ENCODE results near the gene RPL7A. TPM values are rescaled to one million over a fixed set of nuclear protein-coding genes. Genes with fewer than 3 reads are reported as not detected.

Gene RPL7A
- total and polyA plus RNA-seq, 2 of the 13 experiments (the other 11 are each of a cell fraction or from before 2014, with no cell fraction given): 2,401 to 2,938 TPM

- TF ChIP-seq ZNF574 (CRISPR knock-in tag; IDR thresholded peaks at IDR 0.05) (peak; percentile 23; the same call in 1 of the 2 replicates), TEAD2 (CRISPR knock-in tag; IDR thresholded peaks at IDR 0.05) (no peak), CENPT (CRISPR knock-in tag; IDR thresholded peaks at IDR 0.05; ENCODE audit: low read depth) (0 out of 2 replicates have a peak, but pooled peaks have one; percentile 33), ZNF225 (CRISPR knock-in tag; IDR thresholded peaks at IDR 0.05) (no peak), ZNF432 (CRISPR knock-in tag; IDR thresholded peaks at IDR 0.05; ENCODE audit: borderline replicate concordance) (no peak), KDM1A (CRISPR knock-in tag; IDR thresholded peaks at IDR 0.05) (no peak), FOXO1 (CRISPR knock-in tag; IDR thresholded peaks at IDR 0.05) (no peak), ZNF614 (CRISPR knock-in tag; IDR thresholded peaks at IDR 0.05; ENCODE audit: borderline replicate concordance) (no peak), MXI1 (IDR thresholded peaks at IDR 0.05; ENCODE audit: borderline replicate concordance, low read depth, low read length) (no peak), ZNF282 (IDR thresholded peaks at IDR 0.05; ENCODE audit: partially characterized antibody) (no peak), ZNF572 (CRISPR knock-in tag; IDR thresholded peaks at IDR 0.05) (0 out of 2 replicates have a peak, but pooled peaks have one; percentile 49), ZNF773 (CRISPR knock-in tag; IDR thresholded peaks at IDR 0.05; ENCODE audit: borderline replicate concordance) (no peak), KLF6 (CRISPR knock-in tag; IDR thresholded peaks at IDR 0.05) (no peak), SOX6 (IDR thresholded peaks at IDR 0.05) (no peak), SOX6 (CRISPR knock-in tag; IDR thresholded peaks at IDR 0.05) (no peak), ZNF451 (CRISPR knock-in tag; IDR thresholded peaks at IDR 0.05) (no peak), NBN (conservative IDR thresholded peaks at IDR 0.05) (no peak), PLRG1 (conservative IDR thresholded peaks at IDR 0.05) (no peak), SMAD3 (CRISPR knock-in tag; IDR thresholded peaks at IDR 0.05) (no peak), ZNF674 (CRISPR knock-in tag; IDR thresholded peaks at IDR 0.05; ENCODE audit: low read depth) (no peak), XBP1 (CRISPR knock-in tag; IDR thresholded peaks at IDR 0.05) (no peak)
- TF ChIP-seq, protein P1, sequence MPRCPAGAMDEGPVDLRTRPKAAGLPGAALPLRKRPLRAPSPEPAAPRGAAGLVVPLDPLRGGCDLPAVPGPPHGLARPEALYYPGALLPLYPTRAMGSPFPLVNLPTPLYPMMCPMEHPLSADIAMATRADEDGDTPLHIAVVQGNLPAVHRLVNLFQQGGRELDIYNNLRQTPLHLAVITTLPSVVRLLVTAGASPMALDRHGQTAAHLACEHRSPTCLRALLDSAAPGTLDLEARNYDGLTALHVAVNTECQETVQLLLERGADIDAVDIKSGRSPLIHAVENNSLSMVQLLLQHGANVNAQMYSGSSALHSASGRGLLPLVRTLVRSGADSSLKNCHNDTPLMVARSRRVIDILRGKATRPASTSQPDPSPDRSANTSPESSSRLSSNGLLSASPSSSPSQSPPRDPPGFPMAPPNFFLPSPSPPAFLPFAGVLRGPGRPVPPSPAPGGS (CRISPR knock-in tag; IDR thresholded peaks at IDR 0.05): 0 out of 2 replicates have a peak, but pooled peaks have one; percentile 32
- TF ChIP-seq, protein P2, sequence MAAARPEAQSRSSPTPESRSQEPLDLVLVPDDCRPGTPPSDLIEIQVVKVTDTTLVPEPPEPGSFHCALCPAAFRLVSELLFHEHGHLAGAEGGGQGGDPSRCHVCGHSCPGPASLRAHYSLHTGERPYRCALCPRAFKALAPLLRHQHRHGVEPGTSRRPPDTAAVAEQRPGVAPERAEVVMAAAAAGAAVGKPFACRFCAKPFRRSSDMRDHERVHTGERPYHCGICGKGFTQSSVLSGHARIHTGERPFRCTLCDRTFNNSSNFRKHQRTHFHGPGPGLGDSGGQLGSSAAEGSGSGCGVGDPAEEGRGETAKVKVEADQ (CRISPR knock-in tag; IDR thresholded peaks at IDR 0.05; ENCODE audit: borderline replicate concordance): peak; percentile 33; the same call in 1 of the 2 replicates
These were observed 12.7 kb downstream of the RPL7A start (continued) for GRCh38 chr9:133360400-133361393.

Data from HepG2 (cell line).